Stomach (tissue), 4 donors: ENCODE measurements around the gene CXCR3.

Experiments used
- CTCF ChIP-seq, 7 experiments: fragments of 450-650 bp in 4 of 7; fragments of 200-600 bp in 3 of 7; sonication (generic) in 3 of 7; IDR thresholded peaks; one replicate each; pipeline ENCODE4 v1.5.1; 2016 to 2019; ENCODE audit warnings: antibody characterized with exemption in 7 of 7, control low read depth in 2 of 7, mild to moderate bottlenecking in 1 of 7
- EP300 ChIP-seq: sonication (generic); formaldehyde crosslinking; IDR thresholded peaks from one replicate; pipeline ENCODE4 v1.6.1; 2017; ENCODE audit warnings: antibody characterized with exemption
- POLR2A ChIP-seq, 4 donors: fragments of 450-650 bp; IDR thresholded peaks; one replicate each; pipeline ENCODE4 v1.6.1; 2016; ENCODE audit warnings: antibody characterized with exemption in 4 of 4, control low read depth in 2 of 4, mild to moderate bottlenecking in 1 of 4, moderate library complexity in 1 of 4
- POLR2AphosphoS5 ChIP-seq, 3 donors: sonication (generic); formaldehyde crosslinking; IDR thresholded peaks; one replicate each; pipeline ENCODE4 v1.6.1; 2016; ENCODE audit warnings: antibody characterized with exemption in 3 of 3

- TF ChIP-seq POLR2A (IDR thresholded peaks at IDR 0.05) = no peak
- TF ChIP-seq CTCF (IDR thresholded peaks at IDR 0.05) = no peak
- no peak for TF ChIP-seq EP300
- TF ChIP-seq POLR2AphosphoS5 (IDR thresholded peaks at IDR 0.05) = no peak
These were observed 2.4 kb downstream of the CXCR3 start for GRCh38 chrX:71615954-71616353.
